ENCODE measurements around the gene CEL. TPM values are rescaled to one million over a fixed set of nuclear protein-coding genes. Genes with fewer than 3 reads are reported as not detected.

The CEL gene
- 0.46 to 0.71 TPM (median 0.63 TPM) in 5 replicates for total RNA-seq (2022; extraction: Qiagen RNA extraction; ENCODE audit: low read depth)

DNA sequence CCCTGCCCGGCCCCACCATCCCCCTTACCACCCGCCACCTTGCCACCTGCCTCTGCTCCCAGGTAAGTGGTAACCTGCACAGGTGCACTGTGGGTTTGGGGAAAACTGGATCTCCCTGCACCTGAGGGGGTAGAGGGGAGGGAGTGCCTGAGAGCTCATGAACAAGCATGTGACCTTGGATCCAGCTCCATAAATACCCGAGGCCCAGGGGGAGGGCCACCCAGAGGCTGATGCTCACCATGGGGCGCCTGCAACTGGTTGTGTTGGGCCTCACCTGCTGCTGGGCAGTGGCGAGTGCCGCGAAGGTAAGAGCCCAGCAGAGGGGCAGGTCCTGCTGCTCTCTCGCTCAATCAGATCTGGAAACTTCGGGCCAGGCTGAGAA, at the start of gene CEL:
TSS of gene CEL (plus strand) at position 218 of the 382 bp plus-strand sequence. CDS start at position 240, 22 bp downstream.

DNA sequence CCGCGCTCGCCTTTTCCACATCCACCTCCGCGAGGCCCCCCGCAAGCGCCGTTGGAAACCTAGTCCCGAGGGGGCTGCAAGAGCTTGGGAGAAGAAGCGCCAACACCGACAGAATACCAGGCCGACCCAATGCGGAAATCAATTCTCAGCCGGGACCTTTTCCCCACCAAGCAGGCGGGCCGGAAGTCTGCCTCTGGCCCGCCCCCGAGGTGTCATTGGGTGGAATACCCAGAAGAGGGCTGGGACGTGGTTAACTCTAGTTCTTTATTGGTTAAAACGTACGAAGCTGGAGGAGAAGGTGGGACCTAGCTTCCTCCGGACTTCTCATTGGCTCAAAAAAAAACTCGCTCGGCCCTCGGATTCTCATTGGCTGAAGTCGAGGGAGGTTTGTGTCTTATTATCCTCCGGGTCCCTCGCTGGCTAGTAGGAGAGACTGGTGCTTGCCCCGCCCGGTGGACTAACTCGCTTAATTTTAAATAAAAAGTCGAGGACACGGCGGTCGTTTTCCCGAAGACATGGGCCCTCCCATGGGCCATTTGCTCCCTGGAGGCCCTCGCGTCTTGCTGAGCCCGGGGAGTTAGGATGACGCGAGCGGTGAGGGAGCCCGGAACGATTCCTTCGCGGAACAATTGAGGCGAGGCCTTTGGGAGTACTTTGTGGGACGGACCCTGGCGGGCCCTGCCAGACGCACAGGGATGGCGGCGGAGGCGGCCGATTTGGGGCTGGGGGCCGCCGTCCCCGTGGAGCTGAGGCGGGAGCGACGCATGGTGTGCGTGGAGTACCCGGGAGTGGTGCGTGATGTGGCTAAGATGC, 31.3 kb upstream of the CEL start, which contains the start of gene GTF3C5:
TSS of gene GTF3C5 (plus strand) at position 681 of the 813 bp plus-strand sequence. CDS start at position 696, 15 bp downstream.

Other genes with a start within 250 kb of the CEL start
- gene AK8, start 183.7 kb upstream of the CEL start, total RNA-seq (2022; extraction: Qiagen RNA extraction; ENCODE audit: low read depth), result 0.79 to 1.4 TPM (median 1.1 TPM) in 5 replicates
- 4.1 to 5.3 TPM (median 4.9 TPM) in 5 replicates for gene SPACA9, start 183.1 kb upstream of the CEL start, total RNA-seq (2022; extraction: Qiagen RNA extraction; ENCODE audit: low read depth)
- 13.7 to 18.1 TPM (median 15.4 TPM) in 5 replicates for gene TSC1, start 117.4 kb upstream of the CEL start, total RNA-seq (2022; extraction: Qiagen RNA extraction; ENCODE audit: low read depth)
- not detected in 5 replicates for gene GFI1B, start 83.3 kb upstream of the CEL start, total RNA-seq (2022; extraction: Qiagen RNA extraction; ENCODE audit: low read depth)
- 57.7 to 66.6 TPM (median 61.8 TPM) in 5 replicates for gene GTF3C5, start 31.0 kb upstream of the CEL start, total RNA-seq (2022; extraction: Qiagen RNA extraction; ENCODE audit: low read depth)
- 22.0 to 27.2 TPM (median 25.6 TPM) in 5 replicates for gene RALGDS, start 59.3 kb downstream of the CEL start, total RNA-seq (2022; extraction: Qiagen RNA extraction; ENCODE audit: low read depth)
- gene GBGT1, start 101.9 kb downstream of the CEL start, total RNA-seq (2022; extraction: Qiagen RNA extraction; ENCODE audit: low read depth), result 1.7 to 2.8 TPM (median 2.4 TPM) in 5 replicates
- gene OBP2B, start 147.3 kb downstream of the CEL start, total RNA-seq (2022; extraction: Qiagen RNA extraction; ENCODE audit: low read depth), result not detected in 5 replicates
- not detected in 5 replicates for gene ABO, start 213.2 kb downstream of the CEL start, total RNA-seq (2022; extraction: Qiagen RNA extraction; ENCODE audit: low read depth)